ENCODE results near the gene TUBB6.
A peak's percentile ranks its signal among the peaks of the same experiment; 100 is the strongest.

TUBB6 gene

DNA sequence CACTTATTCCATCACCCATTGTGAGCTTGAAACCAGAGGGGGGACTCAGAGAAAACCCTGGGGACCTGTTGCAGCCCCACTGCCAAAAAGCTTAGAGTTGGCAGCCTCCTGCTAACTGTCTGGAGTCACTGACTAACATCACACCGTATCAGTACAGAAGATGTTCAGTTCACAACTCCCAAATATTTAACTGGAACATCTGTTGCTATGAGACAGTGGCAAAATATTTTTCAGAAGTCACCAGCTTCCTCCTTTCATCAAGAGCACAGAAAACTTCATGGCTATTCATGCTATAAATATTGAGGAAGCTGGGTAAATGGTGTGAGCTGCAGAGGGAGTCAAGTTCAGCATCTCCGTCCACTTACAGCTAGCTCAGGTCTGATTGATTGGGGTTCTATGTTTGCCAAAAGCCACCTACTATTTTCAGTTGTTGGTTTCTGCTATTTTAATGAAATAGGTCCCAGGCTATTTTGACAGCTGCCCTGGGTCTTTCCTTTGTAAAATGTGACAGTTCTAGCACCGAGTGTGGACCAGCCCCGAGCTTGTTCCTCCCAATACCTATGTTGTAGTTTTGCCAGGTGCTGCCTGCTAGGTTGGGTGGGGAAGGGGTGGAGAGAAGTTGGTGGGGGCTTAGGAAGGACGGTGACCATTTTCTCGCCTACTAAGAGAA lies 9.8 kb downstream of the TUBB6 start:
- TF ChIP-seq POLR2A (IDR thresholded peaks at IDR 0.05; ENCODE audit: extremely low read depth, insufficient read length) (no peak), MYC (IDR thresholded peaks at IDR 0.05; ENCODE audit: low read depth, low read length) (no peak)
- TF ChIP-seq, protein P1, sequence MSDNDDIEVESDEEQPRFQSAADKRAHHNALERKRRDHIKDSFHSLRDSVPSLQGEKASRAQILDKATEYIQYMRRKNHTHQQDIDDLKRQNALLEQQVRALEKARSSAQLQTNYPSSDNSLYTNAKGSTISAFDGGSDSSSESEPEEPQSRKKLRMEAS (IDR thresholded peaks at IDR 0.05; ENCODE audit: low read depth, low read length) = no peak
- TF ChIP-seq, protein P2, sequence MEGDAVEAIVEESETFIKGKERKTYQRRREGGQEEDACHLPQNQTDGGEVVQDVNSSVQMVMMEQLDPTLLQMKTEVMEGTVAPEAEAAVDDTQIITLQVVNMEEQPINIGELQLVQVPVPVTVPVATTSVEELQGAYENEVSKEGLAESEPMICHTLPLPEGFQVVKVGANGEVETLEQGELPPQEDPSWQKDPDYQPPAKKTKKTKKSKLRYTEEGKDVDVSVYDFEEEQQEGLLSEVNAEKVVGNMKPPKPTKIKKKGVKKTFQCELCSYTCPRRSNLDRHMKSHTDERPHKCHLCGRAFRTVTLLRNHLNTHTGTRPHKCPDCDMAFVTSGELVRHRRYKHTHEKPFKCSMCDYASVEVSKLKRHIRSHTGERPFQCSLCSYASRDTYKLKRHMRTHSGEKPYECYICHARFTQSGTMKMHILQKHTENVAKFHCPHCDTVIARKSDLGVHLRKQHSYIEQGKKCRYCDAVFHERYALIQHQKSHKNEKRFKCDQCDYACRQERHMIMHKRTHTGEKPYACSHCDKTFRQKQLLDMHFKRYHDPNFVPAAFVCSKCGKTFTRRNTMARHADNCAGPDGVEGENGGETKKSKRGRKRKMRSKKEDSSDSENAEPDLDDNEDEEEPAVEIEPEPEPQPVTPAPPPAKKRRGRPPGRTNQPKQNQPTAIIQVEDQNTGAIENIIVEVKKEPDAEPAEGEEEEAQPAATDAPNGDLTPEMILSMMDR (IDR thresholded peaks at IDR 0.05; ENCODE audit: low read depth, low read length) = no peak
- peak; percentile 50 for DNase-seq (ENCODE audit: low read depth)
- H3K4me3 ChIP-seq (ENCODE audit: low read depth, low read length) = no peak overlapping the region

DNA sequence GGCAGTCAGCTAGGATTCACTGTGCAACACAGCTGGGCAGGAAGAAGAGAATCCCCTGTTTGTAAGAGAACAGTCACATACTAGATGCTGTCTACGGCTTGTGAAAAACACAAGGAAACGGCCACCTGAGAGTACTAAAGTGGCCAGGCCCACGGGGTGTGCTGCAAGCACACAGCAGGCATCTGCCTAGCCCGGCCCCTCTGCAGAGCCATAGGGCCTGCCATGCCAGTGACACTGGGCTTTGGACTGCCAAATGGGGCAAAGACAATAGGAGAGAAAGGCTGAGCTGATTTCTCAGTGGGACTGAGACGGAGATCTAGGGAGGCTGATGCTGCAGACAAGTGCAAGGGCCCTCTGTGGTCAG lies 10.3 kb downstream of the TUBB6 start:
- no peak overlapping the region for H3K4me3 ChIP-seq (ENCODE audit: low read depth, low read length)
- DNase-seq (ENCODE audit: low read depth) = no peak
- TF ChIP-seq, protein P1 (IDR thresholded peaks at IDR 0.05; ENCODE audit: low read depth, low read length) = no peak
- TF ChIP-seq POLR2A (IDR thresholded peaks at IDR 0.05; ENCODE audit: extremely low read depth, insufficient read length) = no peak
- TF ChIP-seq, protein P2 (IDR thresholded peaks at IDR 0.05; ENCODE audit: low read depth, low read length) = no peak
- TF ChIP-seq MYC (IDR thresholded peaks at IDR 0.05; ENCODE audit: low read depth, low read length) = no peak

DNA sequence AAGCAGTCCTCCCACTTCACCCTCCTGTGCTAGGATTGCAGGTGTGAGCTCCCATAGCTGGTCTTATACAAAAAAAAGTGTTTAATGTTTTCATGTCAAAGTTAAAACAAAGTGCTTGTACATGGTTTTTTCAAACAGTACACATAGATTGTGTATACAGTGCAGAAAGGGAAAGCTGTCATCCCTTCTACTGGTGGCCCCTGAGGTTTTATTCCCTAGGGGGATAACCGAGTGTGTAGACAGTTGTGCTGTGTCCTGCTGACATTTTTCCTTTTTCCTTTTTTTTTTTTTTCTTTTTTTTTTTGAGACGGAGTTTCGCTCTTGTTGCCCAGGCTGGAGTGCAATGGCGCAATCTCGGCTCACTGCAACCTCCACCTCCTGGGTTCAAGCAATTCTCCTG lies 10.8 kb downstream of the TUBB6 start:
- TF ChIP-seq, protein P2 (IDR thresholded peaks at IDR 0.05; ENCODE audit: low read depth, low read length) = no peak
- TF ChIP-seq MYC (IDR thresholded peaks at IDR 0.05; ENCODE audit: low read depth, low read length) = no peak
- TF ChIP-seq POLR2A (IDR thresholded peaks at IDR 0.05; ENCODE audit: extremely low read depth, insufficient read length) = no peak
- TF ChIP-seq, protein P1 (IDR thresholded peaks at IDR 0.05; ENCODE audit: low read depth, low read length) = no peak
- no peak for DNase-seq (ENCODE audit: low read depth)
- no peak overlapping the region for H3K4me3 ChIP-seq (ENCODE audit: low read depth, low read length)

DNA sequence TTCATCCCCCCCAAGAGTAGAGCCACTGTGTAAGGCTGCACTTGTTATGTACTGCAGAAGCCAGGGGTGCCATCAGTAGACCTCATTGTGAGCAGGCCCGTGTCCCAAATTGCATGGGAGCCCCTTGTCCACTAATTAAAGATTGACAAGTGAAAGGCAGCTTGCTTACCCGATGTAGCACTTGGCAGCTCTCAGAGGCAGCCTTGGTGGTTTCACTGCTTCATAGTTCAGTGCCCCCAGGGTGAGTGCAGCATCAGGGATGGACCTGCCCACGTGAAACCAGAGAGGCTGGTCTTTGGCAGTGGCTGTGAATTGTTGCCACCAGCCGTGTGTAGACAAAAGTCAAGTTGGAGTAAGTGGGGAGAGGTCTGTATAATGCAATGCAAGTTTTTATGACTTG lies 13.3 kb downstream of the TUBB6 start:
- no peak for TF ChIP-seq POLR2A (IDR thresholded peaks at IDR 0.05; ENCODE audit: extremely low read depth, insufficient read length)
- no peak for TF ChIP-seq MYC (IDR thresholded peaks at IDR 0.05; ENCODE audit: low read depth, low read length)
- TF ChIP-seq, protein P1 (IDR thresholded peaks at IDR 0.05; ENCODE audit: low read depth, low read length) = no peak
- H3K4me3 ChIP-seq (ENCODE audit: low read depth, low read length) = no peak overlapping the region
- no peak for DNase-seq (ENCODE audit: low read depth)

DNA sequence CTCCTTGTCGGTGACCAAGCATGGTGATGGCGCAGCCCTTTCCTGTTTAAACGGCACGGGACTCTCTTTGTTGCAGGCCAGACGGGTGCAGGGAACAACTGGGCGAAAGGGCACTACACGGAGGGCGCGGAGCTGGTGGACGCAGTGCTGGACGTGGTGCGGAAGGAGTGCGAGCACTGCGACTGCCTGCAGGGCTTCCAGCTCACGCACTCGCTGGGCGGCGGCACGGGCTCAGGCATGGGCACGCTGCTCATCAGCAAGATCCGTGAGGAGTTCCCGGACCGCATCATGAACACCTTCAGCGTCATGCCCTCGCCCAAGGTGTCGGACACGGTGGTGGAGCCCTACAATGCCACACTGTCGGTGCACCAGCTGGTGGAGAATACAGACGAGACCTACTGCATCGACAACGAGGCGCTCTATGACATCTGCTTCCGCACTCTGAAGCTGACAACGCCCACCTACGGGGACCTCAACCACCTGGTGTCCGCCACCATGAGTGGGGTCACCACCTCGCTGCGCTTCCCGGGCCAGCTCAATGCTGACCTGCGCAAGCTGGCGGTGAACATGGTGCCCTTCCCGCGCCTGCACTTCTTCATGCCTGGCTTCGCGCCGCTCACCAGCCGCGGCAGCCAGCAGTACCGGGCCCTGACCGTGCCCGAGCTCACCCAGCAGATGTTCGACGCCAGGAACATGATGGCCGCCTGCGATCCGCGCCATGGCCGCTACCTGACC lies 17.1 kb downstream of the TUBB6 start:
- DNase-seq (ENCODE audit: low read depth) = no peak
- H3K4me3 ChIP-seq (ENCODE audit: low read depth, low read length) = no peak overlapping the region
- TF ChIP-seq POLR2A (IDR thresholded peaks at IDR 0.05; ENCODE audit: extremely low read depth, insufficient read length) (no peak), MYC (IDR thresholded peaks at IDR 0.05; ENCODE audit: low read depth, low read length) (no peak)
- TF ChIP-seq, protein P1 (IDR thresholded peaks at IDR 0.05; ENCODE audit: low read depth, low read length) = no peak
- TF ChIP-seq, protein P2 (IDR thresholded peaks at IDR 0.05; ENCODE audit: low read depth, low read length) = no peak

DNA sequence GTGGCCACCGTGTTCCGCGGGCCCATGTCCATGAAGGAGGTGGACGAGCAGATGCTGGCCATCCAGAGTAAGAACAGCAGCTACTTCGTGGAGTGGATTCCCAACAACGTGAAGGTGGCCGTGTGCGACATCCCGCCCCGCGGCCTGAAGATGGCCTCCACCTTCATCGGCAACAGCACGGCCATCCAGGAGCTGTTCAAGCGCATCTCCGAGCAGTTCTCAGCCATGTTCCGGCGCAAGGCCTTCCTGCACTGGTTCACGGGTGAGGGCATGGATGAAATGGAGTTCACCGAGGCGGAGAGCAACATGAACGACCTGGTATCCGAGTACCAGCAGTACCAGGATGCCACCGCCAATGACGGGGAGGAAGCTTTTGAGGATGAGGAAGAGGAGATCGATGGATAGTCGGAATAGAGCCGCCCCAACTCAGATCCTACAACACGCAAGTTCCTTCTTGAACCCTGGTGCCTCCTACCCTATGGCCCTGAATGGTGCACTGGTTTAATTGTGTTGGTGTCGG lies 17.7 kb downstream of the TUBB6 start:
- H3K4me3 ChIP-seq (ENCODE audit: low read depth, low read length) = no peak overlapping the region
- TF ChIP-seq, protein P2 (IDR thresholded peaks at IDR 0.05; ENCODE audit: low read depth, low read length) = no peak
- TF ChIP-seq MYC (IDR thresholded peaks at IDR 0.05; ENCODE audit: low read depth, low read length) = no peak
- TF ChIP-seq, protein P1 (IDR thresholded peaks at IDR 0.05; ENCODE audit: low read depth, low read length) = no peak
- TF ChIP-seq POLR2A (IDR thresholded peaks at IDR 0.05; ENCODE audit: extremely low read depth, insufficient read length) = no peak
- no peak for DNase-seq (ENCODE audit: low read depth)
